HG03457 (cell line): Measurements from ENCODE around the gene BICRA.
"Not testable (repeated sequence)": the region's sequence is repeated elsewhere in the genome, so short reads cannot be mapped to it uniquely, and the experiment has no call there.

ENCODE experiments used
- ATAC-seq: cut with Tn5 transposase; IDR thresholded peaks from one replicate; pipeline ENCODE4 v1.9.1; 2021; ENCODE audit warnings: moderate number of reproducible peaks; ENCODE audit not compliant: unreplicated experiment

Gene BICRA

DNA sequence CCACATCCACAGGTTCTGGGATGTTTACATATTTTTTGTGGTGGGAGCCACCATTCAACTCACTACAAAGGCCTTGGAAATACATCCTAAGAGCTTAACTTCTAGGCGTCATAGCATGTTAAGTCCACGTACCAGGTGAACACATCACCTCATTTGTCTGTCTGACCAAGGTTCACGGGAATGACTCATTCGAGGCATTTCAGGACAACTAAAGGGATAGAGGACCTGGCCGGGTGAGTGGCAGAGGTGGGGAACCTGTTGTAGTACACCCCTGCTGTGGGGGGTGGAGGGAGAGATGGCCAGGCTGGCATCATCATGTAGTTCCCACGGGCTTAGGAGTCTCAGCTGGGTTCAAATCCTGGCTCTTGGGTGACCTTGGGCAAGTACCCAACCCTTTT lies 51.5 kb downstream of the BICRA start:
- ATAC-seq = no peak

DNA sequence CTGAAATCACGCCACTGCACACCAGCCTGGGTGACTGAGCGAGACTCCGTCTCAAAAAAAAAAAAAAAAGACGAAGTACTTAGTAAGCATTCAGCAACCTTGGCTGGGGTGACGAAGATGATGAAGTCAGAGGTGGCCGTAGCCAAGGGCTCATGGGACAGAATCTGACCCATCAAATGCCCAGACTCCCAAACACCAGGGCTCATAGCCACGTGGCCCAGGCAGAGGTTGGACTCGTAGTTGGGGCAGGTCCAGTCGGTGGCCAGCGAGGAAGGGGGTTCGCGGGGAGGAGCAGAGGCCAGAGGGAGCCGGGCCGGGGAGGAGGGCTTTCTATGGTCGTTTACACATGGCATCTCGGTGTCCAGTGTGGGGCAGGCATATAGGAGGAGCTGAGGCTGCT lies 52.2 kb downstream of the BICRA start:
- no peak for ATAC-seq

DNA sequence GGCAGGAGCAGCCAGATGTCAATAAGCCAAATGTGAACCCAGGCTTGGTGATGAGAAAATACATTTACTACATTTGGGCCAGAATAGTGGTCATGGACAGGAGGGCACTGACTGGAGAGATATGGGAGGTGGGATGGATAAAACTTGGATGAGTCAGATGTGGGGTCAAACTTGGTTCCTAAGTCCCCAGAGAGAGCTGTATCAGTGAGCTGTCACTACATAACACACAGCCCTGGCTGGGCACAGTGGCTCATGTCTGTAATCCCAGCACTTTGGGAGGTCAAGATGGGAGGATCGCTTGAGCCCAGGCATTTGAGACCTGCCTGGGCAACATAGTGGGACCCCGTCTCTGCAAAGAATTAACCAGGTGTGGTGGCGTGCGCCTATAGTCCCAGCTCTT lies 52.7 kb downstream of the BICRA start:
- ATAC-seq = no peak

DNA sequence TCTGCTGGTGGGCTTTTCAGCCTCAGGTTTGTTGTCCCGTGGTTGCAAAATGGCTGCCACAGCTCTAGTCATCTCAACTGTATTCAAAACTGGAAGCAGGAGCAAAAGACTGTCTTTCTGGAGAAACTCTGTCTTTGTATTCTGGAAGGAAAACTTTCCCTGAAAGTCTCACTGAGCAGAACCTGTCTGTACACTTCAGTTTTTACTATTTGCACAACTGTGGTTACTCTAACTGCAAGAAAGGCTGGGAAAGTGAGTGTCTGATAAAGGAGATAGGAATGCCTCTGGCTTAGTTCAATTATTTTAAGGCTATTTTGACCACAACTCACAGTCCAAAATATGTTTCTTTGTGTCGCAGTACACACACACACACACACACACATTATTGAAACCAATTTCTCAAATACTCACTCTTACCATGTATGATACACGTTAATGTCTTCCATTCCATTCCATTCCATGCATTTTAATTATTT lies 54.5 kb downstream of the BICRA start:
- ATAC-seq = no peak

DNA sequence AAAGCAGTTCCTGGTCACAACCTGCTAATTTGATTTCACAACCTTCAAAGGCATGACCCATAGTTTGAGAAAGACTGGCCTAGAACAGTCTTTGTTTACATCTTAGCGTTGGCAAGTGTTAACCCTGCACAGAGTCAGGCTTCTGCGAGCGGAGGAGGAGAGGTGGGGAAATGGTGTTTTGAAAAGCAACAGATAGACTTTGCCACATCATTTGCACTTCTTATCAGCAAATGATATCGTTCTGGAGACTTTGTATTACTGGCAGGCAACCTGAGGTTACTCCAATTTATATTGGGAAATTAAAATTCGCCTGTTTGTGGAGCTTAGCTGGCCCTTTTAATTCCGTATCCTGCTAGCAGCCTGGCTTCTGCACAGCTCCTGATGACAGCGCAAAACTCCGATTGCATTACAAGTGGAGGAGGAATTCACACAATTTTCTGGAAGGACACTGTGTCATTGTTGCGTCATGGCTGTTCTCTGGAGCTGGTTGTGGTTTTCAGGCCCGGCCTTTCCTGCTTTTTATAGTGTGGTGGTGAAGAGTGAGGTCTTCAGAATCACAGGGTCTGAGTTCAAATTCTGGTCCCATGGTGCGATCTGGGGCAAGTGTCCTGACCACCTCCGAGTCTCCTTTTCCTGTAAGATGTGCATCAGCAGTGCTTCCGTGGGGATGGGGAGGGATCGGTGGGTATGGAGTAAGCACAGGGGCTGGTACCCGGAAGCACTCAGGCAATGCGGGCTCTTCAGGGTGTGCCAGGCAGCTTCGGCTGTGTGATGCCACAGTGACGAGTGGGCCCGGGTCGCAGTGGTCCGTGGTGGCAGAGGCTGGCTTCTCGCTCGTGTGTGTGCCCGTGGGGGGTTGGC lies 55.2 kb downstream of the BICRA start:
- ATAC-seq = no peak

DNA sequence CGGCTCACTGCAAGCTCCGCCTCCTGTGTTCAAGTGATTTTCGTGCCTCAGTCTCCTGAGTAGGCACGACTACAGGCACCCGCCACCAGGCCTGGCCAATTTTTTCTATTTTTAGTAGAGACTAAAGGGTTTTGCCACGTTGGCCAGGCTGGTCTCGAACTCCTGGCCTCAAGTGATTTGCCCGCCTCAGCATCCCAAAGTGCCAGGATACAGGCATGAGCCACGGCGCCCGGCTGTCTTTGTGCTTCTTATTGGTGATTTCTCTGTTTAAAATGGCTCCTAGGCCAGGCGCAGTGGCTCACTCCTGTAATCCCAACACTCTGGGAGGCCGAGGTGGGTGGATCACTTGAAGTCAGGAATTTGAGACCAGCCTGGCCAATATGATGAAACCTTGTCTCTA lies 59.6 kb downstream of the BICRA start:
- ATAC-seq = not testable (repeated sequence)

DNA sequence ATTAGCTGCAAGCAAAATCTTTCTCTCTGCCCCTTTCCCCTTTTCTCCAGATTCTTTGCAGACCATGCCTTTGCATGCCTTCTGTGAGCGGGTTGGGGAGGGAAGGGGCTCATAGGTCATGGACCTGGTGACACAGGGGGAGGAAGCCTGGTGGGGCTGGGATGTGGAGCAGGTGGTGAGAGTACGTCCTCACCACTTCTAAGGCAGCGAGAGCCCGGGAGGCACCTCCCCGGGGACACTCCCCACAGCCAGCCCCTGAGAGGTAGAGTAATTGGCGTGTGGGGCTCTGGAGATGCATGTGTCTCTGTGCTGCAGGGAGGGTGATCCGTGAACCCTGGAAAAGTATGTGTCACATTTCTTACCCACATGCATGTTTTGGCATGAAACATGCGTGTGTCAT lies 61.8 kb downstream of the BICRA start:
- no peak for ATAC-seq

DNA sequence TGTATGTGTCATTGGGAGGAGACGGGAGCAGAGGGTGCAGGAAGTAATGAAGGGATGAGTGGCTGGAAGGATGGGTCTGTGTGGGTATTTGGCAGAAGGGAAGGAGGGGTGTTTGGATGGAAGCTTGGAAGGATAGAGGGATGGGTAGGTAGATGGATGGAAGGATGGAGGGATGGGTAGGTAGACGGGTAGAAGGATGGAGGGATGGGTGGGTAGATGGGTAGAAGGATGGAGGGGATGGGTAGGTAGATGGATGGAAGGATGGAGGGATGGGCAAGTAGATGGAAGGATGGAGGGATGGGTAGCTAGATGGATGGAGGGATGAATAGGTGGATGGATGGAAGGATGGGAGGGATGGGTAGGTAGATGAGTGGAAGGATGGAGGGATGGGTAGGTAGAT lies 62.6 kb downstream of the BICRA start:
- no peak for ATAC-seq

DNA sequence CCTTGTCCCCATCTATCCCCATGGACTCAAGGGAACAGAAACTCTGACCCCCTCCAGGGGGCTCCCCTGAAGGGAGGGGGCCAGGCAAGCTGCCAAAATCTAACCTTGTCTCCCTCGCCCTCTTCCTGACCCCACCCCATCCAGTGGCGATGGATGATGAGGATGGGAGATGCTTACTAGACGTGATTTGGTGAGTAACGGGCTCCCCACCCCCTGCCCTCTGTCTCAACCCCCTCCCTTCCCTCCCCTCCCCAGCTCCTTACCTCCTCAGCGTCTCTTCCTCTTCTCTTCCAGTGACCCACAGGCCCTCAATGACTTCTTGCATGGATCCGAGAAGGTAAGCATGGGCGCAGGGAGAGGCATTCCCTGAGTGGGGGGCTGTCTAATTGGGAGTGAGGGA lies 64.5 kb downstream of the BICRA start:
- no peak for ATAC-seq

DNA sequence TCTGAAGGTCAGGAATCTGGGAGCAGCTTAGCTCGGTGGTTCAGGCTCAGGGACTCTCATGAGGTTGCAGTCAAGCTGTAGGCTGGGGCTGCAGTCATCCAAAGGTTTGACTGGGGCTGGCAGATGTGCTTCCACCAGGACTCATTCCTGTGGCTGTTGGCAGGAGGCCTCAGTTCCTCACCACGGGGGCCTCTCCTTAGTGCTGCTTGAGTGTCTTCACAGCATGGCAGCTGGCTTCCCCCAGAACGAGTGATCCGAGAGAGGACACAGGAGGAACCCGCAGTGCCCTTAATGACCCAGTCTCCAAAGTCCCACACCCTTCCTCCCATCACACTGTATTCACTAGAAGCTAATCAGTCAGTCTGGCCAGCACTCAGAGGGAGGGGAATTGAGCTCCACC lies 65.6 kb downstream of the BICRA start:
- ATAC-seq = no peak

DNA sequence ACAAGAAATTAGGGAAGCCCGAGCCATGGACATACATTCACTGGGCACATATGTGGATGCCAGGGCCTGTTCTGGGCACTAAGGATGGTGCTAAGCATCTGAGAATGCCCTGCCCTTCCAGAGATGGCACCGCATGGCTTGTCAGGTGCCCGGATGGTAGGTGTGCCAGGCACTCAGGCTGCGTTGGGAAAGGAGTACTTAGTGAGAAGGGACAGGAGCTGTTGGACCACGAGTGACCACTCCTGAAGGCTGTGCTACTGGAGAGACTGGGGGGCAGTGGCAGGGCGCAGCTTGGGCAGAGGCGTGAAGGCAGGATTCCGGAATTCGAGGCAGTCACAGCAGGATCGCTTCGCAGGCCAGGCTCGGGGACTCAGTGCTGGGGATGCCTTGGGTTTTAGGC lies 66.3 kb downstream of the BICRA start:
- ATAC-seq = no peak

DNA sequence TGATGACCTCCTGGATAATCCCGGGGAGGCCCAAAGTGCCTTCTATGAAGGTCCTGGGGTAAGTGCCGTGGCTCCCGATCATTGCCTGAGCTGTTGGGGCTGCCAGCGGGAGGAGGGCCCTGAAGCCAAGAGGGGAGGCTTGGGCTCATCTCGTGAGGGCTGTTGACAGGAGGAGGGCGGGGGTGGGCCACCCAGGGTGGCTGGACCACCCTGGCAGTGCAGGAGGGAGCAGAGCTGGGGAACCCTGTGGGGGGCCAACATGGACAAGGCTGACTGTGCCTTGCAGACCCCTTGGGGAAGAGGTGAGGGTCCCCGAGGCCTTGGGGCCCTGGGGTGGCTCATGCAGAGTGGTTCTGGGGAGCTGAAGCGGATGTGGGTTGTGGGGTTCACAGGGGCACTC lies 66.9 kb downstream of the BICRA start:
- no peak for ATAC-seq

DNA sequence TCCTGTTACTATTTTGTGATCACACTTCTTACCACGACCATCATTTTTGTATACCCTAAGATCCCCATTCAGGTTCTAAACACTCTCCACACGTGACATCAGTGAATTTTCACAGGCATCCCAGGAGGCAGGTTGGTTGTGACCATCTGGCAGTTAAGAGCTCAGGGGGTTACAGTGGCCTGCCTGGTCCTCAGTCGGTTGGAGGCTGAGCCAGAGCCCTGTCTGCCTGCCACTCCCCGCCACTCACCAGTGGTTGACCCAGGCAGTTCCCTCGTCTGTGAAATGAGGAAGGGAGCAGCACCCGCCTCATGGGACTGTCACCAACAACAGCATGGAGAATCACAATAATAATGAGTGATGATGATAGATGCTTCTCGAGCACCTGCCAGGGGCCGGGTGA lies 67.9 kb downstream of the BICRA start:
- ATAC-seq = no peak

DNA sequence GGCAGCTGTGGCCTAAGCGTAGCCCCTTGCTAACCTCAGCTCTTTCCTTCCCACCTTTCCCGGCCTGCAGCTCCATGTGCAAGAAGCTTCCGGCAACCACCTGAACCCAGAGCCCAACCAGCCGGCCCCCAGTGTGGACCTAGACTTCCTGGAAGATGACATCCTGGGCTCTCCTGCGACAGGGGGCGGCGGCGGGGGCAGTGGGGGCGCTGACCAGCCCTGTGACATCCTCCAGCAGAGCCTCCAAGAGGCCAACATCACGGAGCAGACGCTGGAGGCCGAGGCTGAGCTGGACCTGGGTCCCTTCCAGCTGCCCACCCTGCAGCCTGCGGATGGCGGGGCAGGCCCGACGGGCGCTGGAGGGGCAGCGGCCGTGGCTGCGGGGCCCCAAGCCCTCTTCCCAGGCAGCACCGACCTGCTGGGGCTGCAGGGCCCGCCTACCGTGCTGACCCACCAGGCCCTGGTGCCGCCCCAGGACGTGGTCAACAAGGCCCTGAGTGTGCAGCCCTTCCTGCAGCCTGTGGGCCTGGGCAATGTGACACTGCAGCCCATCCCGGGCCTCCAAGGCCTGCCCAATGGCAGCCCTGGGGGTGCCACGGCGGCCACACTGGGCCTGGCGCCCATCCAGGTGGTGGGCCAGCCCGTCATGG lies 70.4 kb downstream of the BICRA start:
- no peak for ATAC-seq

DNA sequence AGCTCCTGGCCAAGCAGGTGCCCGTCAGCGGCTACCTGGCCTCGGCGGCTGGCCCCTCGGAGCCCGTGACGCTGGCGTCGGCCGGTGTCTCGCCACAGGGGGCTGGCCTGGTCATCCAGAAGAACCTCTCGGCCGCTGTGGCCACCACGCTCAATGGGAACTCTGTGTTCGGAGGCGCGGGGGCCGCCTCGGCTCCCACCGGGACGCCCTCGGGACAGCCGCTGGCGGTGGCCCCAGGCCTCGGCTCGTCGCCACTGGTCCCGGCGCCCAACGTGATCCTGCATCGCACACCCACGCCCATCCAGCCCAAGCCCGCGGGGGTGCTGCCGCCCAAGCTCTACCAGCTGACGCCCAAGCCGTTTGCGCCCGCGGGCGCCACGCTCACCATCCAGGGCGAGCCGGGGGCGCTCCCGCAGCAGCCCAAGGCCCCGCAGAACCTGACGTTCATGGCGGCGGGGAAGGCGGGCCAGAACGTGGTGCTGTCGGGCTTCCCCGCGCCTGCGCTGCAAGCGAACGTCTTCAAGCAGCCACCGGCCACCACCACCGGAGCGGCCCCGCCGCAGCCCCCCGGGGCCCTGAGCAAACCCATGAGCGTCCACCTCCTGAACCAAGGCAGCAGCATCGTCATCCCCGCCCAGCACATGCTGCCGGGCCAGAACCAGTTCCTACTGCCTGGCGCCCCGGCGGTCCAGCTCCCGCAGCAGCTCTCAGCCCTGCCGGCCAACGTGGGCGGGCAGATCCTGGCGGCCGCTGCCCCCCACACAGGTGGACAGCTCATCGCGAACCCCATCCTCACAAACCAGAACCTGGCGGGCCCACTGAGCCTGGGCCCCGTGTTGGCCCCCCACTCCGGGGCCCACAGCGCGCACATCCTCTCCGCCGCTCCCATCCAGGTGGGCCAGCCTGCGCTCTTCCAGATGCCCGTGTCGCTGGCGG lies 71.3 kb downstream of the BICRA start:
- ATAC-seq = no peak

DNA sequence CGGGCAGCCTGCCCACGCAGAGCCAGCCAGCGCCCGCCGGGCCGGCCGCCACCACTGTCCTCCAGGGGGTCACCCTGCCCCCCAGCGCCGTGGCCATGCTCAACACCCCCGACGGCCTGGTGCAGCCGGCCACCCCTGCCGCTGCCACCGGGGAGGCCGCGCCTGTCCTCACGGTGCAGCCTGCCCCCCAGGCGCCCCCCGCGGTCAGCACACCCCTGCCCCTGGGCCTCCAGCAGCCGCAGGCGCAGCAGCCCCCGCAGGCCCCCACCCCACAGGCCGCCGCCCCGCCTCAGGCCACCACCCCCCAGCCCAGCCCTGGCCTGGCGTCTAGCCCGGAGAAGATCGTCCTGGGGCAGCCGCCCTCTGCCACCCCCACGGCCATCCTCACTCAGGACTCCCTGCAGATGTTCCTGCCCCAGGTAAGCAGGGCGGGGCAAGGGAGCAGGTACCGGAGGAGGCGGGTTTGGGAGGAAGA lies 72.0 kb downstream of the BICRA start:
- no peak for ATAC-seq

DNA sequence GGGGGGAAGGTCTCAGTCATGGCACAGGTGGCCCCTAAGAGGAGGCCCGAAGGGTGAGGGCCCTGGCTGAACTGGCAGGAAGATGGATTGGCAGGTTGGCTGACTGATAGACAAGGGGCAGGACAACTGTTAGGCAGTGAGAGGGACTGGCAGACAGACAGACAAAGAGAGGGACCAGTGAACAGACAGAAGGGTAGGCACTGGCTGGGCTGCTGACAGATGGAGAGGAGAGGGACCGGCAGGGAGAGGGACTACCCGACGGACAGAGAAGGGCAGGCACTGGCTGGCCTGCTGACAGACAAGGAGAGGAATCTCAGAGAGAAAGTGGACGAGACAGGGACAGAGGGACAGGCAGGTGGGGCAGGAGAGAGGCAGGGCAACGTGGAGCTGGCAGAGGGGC lies 72.5 kb downstream of the BICRA start:
- ATAC-seq = no peak

DNA sequence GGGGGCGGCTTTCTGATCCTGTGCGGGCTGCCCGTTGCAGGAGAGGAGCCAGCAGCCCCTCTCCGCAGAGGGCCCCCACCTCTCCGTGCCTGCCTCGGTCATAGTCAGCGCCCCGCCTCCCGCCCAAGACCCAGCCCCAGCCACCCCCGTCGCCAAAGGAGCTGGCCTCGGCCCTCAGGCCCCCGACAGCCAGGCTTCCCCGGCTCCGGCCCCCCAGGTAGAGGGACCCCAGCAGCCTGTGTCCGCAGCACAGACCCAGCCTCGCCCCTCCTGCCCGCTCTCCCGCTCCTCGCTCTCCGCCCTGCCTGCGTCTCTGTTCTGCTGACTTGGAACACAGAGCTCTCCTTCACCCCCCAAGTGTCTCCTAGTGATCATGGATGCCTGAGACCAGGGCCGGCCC lies 73.0 kb downstream of the BICRA start:
- no peak for ATAC-seq

DNA sequence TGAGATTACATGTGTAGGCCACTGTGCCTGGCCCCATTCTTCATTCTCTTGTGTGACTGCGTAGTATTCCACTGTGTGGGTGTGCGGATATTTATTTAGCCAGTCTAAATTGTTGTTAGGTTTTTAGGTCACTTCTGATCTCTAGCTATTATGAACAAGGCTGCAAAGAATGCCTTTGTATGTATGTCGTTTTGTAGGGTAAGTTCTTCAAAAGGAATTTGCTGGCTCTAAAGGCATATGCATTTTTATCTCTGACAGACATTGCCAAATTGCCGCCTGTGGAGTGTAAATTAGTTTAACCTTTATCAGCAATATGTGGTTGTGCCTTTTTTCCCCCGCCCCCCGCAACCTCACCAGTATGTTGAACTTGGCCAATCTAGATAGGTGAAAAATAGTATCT lies 74.0 kb downstream of the BICRA start:
- ATAC-seq = no peak

DNA sequence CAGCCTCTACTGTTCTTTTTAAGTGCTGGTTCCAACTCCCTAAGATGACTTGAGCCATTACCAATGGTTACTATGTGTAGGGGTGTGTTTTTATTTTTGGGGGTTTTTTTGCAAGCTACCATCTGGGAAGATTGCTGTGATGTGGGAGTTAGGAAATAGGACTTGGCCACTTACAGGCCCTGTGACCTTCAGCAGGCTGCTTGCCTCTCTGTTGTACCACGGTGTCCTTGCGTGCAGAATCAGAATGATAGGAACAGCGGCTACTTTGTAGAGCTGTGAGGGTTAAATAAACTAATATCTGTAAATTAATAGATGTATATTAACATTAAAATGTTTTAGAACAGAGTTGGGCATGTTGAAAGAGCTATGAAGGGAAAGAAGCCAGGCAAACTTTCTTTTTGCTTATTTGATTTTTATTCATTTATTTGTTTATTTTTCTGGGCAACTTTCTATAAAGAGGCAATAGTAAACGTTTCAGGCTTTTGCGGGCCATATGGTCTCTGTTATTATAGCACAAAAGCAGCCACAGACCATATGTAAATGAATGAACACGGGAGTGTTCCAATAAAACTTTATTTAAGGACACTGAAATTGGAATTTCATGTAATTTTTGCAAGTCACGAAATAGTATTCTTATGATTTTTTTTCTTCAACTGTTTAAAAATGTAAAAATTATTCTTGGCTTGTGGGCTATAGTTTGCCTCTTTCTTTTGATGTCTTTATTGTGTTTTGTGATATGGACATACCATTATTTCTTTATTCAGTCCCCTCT lies 77.9 kb downstream of the BICRA start:
- ATAC-seq = no peak

DNA sequence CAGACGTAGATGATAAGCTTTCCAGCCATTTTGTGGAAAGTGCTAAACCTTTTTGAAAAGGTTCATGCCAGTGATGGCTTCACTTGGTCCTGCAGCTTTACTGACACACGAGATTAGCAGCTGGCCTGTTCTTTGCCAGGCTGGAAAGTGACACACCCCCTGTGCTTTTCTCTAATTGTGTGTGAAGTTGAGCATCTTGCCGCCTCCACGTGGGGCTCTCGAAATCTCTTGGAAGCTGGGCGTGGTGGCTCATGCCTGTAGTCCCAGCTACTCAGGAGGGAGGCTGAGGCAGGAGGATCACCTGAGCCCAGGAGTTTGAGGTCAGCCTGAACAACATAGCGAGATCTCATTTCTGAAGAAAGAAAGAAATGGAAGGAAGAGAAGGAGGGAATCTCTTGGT lies 79.0 kb downstream of the BICRA start:
- ATAC-seq = no peak
